AG09309 (cell line): Measurements from ENCODE around the gene MYO7B.

Experiments
- DNase-seq: peaks from one replicate; pipeline ENCODE4 v3.0.0-alpha.2; 2010; ENCODE audit warnings: low read depth
- H3K4me3 ChIP-seq: 2 replicates; pipeline ENCODE4 v1.5.1; 2011; ENCODE audit warnings: mild to moderate bottlenecking, low read depth, low read length, moderate library complexity; ENCODE audit not compliant: control insufficient read depth
- CTCF ChIP-seq: IDR thresholded peaks from 2 replicates; pipeline ENCODE4 v1.5.1; 2011; ENCODE audit warnings: mild to moderate bottlenecking, low read depth, low read length, inconsistent platforms; ENCODE audit not compliant: insufficient read depth, control insufficient read depth; ENCODE audit errors: missing control alignments

The MYO7B gene

GRCh38 chr2:127652786-127653357 is 117.4 kb downstream of the MYO7B start:
- DNase-seq = no peak
- H3K4me3 ChIP-seq = no peak overlapping the region
- no peak for TF ChIP-seq CTCF

- no peak overlapping the region for H3K4me3 ChIP-seq
- no peak for TF ChIP-seq CTCF
- DNase-seq = no peak
Observed at GRCh38 chr2:127653421-127654083, 118.1 kb downstream of the MYO7B start.

- no peak for TF ChIP-seq CTCF
- DNase-seq = no peak
- H3K4me3 ChIP-seq = no peak overlapping the region
Observed at GRCh38 chr2:127654084-127654837, 118.8 kb downstream of the MYO7B start.

DNA sequence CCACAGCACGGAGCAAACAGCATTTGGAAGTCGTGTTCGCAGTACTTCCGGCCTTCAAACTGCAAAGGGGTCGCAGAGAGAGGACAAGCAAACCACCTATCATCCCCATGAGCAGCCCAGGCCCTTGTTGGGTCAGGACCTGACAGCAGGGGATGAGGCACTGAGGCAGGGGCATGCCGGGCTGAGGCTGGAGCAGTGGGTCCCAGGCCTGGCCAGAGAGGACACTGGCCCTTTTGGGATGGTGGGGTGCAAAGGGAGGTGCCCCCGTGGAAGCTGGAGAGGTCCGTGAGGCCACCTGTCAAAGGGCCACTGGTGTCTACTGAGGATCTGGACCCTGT is 119.3 kb downstream of the MYO7B start:
- no peak for TF ChIP-seq CTCF
- DNase-seq = no peak
- H3K4me3 ChIP-seq = no peak overlapping the region

DNA sequence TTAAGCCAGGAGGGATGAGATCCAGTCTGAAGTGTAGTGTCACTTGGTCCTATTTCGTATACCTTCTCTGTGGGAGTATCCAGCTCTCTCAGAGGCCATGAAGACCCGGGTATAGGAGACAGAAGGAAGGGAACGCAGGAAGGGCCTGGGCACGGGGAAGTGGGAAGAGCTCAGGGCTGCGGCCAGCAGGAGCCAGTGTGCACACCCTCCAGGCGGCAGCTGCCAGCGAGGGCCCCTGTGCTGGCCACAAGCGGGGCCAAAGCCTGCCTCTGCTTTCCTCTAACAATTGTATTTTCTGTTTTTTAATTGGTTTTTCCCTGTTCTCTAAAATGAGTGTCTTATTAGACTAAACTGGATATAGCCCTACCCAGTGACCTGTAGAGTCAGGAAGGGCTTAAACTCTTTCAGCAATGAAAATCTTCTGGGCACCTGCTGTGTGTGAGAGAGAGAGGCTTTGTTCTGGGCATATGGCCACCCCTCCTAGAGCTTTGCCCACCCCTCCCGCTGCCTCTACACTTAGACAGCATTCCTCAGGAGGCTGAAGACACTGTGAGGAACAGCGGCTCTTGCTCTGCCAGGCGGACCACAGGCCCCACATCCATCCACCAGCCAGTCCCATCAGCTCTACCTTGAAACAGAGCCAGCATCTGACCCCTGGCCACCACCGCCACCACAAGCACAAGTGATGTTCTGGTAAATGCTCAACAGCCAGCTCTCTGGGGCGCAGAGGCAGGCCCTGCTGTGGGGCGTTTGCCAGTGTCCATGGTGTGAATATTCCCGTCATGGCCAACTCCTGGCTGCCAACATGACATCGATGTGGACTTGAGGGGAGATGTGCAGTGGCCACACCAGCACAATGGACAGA is 120.0 kb downstream of the MYO7B start:
- no peak for TF ChIP-seq CTCF
- no peak for DNase-seq
- no peak overlapping the region for H3K4me3 ChIP-seq

DNA sequence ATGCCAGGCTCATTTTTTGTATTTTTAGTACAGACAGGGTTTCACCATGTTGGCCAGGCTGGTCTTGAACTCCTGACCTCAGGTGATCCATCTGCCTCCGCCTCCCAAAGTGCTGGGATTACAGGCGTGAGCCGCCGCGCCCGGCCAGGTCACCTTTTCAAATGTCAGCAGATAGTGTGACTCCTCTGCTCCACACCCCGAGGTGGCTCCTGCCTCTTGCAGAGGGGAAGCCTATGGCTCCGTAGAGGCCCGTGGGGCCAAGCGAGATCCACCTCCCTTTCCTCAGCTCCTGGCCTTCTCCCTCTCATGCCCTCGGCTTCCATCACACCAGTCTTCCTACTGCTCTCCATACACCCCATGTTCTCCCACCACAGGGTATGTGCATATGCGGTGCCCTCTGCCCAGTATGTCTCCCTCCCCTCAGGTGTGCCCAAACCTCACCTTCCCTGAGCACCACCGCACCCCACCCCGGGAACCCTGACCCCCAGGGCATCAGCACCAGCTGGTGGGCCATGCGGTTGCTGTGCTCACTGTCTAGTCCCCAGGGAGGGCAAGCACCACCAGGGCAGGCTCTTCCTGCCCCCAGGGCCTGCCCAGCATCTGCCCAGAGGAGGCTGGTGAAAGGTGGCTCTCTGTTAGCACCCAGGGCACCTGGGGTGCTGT is 121.2 kb downstream of the MYO7B start:
- no peak overlapping the region for H3K4me3 ChIP-seq
- DNase-seq = no peak
- no peak for TF ChIP-seq CTCF
